Astrocyte (in vitro differentiated cells and primary cell): ENCODE data around the gene C10orf67.

Source experiments
- CTCF ChIP-seq: IDR thresholded peaks from 2 replicates; pipeline ENCODE4 v1.5.1; 2011; ENCODE audit warnings: low read depth, mild to moderate bottlenecking, inconsistent platforms, low read length, moderate library complexity; ENCODE audit not compliant: insufficient read depth
- EZH2 ChIP-seq: IDR thresholded peaks from 2 replicates; pipeline ENCODE4 v1.6.1; 2012; ENCODE audit warnings: mild to moderate bottlenecking, low read length, inconsistent platforms; ENCODE audit not compliant: insufficient read depth

GRCh38 chr10:23196915-23197314, 147.7 kb downstream of the C10orf67 start:
- TF ChIP-seq CTCF (no peak), EZH2 (no peak)
